ENCODE measurements around the gene MS4A6A.

GRCh38 chr11:60222141-60222540, 39.3 kb upstream of the MS4A6A start:
- no peak for TF ChIP-seq CTCF (IDR thresholded peaks at IDR 0.05 in 4 of 5, conservative IDR thresholded peaks at IDR 0.05 in 1 of 5)
- no peak for TF ChIP-seq POLR2A (IDR thresholded peaks at IDR 0.05)
